Brain microvascular endothelial cell (primary cell): ENCODE measurements around the gene CDIPT.
A peak's percentile ranks its signal among the peaks of the same experiment; 100 is the strongest.

Experiments
- DNase-seq: peaks from one replicate; pipeline ENCODE4 v3.0.0-alpha.2; 2020
- H3K27ac ChIP-seq: fragments of 250-450 bp; sonication (Bioruptor Pico); 2 replicates; pipeline ENCODE4 v1.5.1; 2020; ENCODE audit warnings: mild to moderate bottlenecking, moderate library complexity
- H3K27me3 ChIP-seq: fragments of 250-450 bp; sonication (Bioruptor Pico); replicated peaks from 2 replicates; pipeline ENCODE4 v1.5.1; 2020; ENCODE audit warnings: mild to moderate bottlenecking
- H3K36me3 ChIP-seq: fragments of 250-450 bp; sonication (Bioruptor Pico); replicated peaks from 2 replicates; pipeline ENCODE4 v1.5.1; 2020; ENCODE audit warnings: mild to moderate bottlenecking
- H3K4me3 ChIP-seq: 2 replicates; pipeline ENCODE4 v1.5.1; 2011; ENCODE audit warnings: low read depth, mild to moderate bottlenecking, control low read depth, low read length, moderate library complexity
- CTCF ChIP-seq: IDR thresholded peaks from 2 replicates; pipeline ENCODE4 v1.5.1; 2011; ENCODE audit warnings: low read depth, mild to moderate bottlenecking, moderate library complexity, low read length, control low read depth, inconsistent platforms; ENCODE audit errors: missing control alignments
- in situ Hi-C: cut with HindIII; loops from 2 replicates; pipeline ENCODE4 v1.10.0; 2017; ENCODE audit warnings: low sequenced_read_pairs, low pct_ligation_motif_present

The CDIPT gene

GRCh38 chr16:29898804-29899515 lies 35.9 kb upstream of the CDIPT start:
- peak; percentile 33 for DNase-seq
- Histone ChIP-seq H3K4me3 (peak overlapping the region; percentile 54), H3K36me3 (no peaks in the 10 kb centered on the region), H3K27ac (peak overlapping the region; percentile 37), H3K27me3 (peaks cover 3% of the 10 kb centered on the region)
- TF ChIP-seq CTCF, result no peak
- in situ Hi-C loops, result no loop called here

- no peaks in the 10 kb centered on the region for H3K36me3 ChIP-seq
- TF ChIP-seq CTCF, result no peak
- in situ Hi-C loops, result no loop called here
These were observed 35.2 kb upstream of the CDIPT start for GRCh38 chr16:29898135-29898803.

GRCh38 chr16:29897333-29897732 lies 34.3 kb upstream of the CDIPT start:
- no peak overlapping the region for H3K4me3 ChIP-seq
- H3K27ac ChIP-seq, result no peak overlapping the region
- in situ Hi-C loops, result no loop called here
- no peak for DNase-seq
- H3K27me3 ChIP-seq, result peaks cover 3% of the 10 kb centered on the region
- H3K36me3 ChIP-seq, result no peaks in the 10 kb centered on the region
- no peak for TF ChIP-seq CTCF

More at GRCh38 chr16:29898135-29898803, 35.2 kb upstream of the CDIPT start:
- H3K27ac ChIP-seq, result no peak overlapping the region
- no peak for DNase-seq
- peak overlapping the region; percentile 54 for H3K4me3 ChIP-seq
- peaks cover 3% of the 10 kb centered on the region for H3K27me3 ChIP-seq

GRCh38 chr16:29896841-29897240 lies 33.8 kb upstream of the CDIPT start:
- in situ Hi-C loops, result no loop called here
- Histone ChIP-seq H3K27me3 (peaks cover 3% of the 10 kb centered on the region), H3K27ac (no peak overlapping the region), H3K36me3 (no peaks in the 10 kb centered on the region), H3K4me3 (no peak overlapping the region)
- no peak for DNase-seq
- TF ChIP-seq CTCF, result no peak

- no peaks in the 10 kb centered on the region for H3K36me3 ChIP-seq
- DNase-seq, result no peak
- H3K4me3 ChIP-seq, result no peak overlapping the region
- in situ Hi-C loops, result no loop called here
- no peak overlapping the region for H3K27ac ChIP-seq
- TF ChIP-seq CTCF, result no peak
- peaks cover 3% of the 10 kb centered on the region for H3K27me3 ChIP-seq
These were observed 31.3 kb upstream of the CDIPT start for GRCh38 chr16:29894352-29894751.

GRCh38 chr16:29893553-29893952 lies 30.5 kb upstream of the CDIPT start:
- TF ChIP-seq CTCF, result no peak
- DNase-seq, result no peak
- no peaks in the 10 kb centered on the region for H3K36me3 ChIP-seq
- H3K27ac ChIP-seq, result no peak overlapping the region
- in situ Hi-C loops, result no loop called here
- no peak overlapping the region for H3K4me3 ChIP-seq
- H3K27me3 ChIP-seq, result peaks cover 3% of the 10 kb centered on the region
